Measurements from ENCODE around the gene ATP10A. TPM values are rescaled to one million over a fixed set of nuclear protein-coding genes. Genes with fewer than 3 reads are reported as not detected.

ATP10A gene
- total RNA-seq, 1 experiment from 2014 or later = not detected

GRCh38 chr15:25686780-25687179 is 176.3 kb downstream of the ATP10A start:
- no peaks in the 10 kb centered on the region for H3K9me3 Mint-ChIP-seq (ENCODE audit: unreplicated experiment)

GRCh38 chr15:25684521-25685431 is 178.4 kb downstream of the ATP10A start:
- DNase-seq = no peak
- Mint-ChIP-seq H3K36me3 (ENCODE audit: insufficient read depth, unreplicated experiment) (peaks cover 6% of the 10 kb centered on the region), H3K4me1 (ENCODE audit: low read depth, unreplicated experiment) (peaks cover 6% of the 10 kb centered on the region), H3K4me3 (ENCODE audit: unreplicated experiment) (no peak overlapping the region), H3K27ac (ENCODE audit: unreplicated experiment) (no peak overlapping the region), H3K9me3 (ENCODE audit: unreplicated experiment) (no peaks in the 10 kb centered on the region), H3K27me3 (ENCODE audit: insufficient read depth, unreplicated experiment) (no peaks in the 10 kb centered on the region)
- H3K36me3 ChIP-seq (ENCODE audit: control insufficient read depth, insufficient read depth, low read length) = no peaks in the 10 kb centered on the region
- POLR2A ChIA-PET = no interaction called here
- H3K4me3 ChIP-seq (ENCODE audit: low read depth, low read length) = no peak overlapping the region
- CTCF ChIA-PET = interaction anchor here (1.2 to 1.3 kb wide), 2 partner anchors 25 to 176 kb away, joined by 3 to 4 read pairs; no protein-coding TSS in a partner anchor
- intact Hi-C loops (cut with micrococcal nuclease; ENCODE audit: unreplicated experiment) = no loop called here
- no peaks in the 10 kb centered on the region for H3K27me3 ChIP-seq (replicated peaks; ENCODE audit: control insufficient read depth, insufficient read depth, low read length)
- H3K9me3 ChIP-seq = 0 out of 2 replicates have a peak, but pooled peaks cover 2% of the 10 kb centered on the region
- H3K4me1 ChIP-seq = peaks cover 10% of the 10 kb centered on the region
- TF ChIP-seq, protein P1, sequence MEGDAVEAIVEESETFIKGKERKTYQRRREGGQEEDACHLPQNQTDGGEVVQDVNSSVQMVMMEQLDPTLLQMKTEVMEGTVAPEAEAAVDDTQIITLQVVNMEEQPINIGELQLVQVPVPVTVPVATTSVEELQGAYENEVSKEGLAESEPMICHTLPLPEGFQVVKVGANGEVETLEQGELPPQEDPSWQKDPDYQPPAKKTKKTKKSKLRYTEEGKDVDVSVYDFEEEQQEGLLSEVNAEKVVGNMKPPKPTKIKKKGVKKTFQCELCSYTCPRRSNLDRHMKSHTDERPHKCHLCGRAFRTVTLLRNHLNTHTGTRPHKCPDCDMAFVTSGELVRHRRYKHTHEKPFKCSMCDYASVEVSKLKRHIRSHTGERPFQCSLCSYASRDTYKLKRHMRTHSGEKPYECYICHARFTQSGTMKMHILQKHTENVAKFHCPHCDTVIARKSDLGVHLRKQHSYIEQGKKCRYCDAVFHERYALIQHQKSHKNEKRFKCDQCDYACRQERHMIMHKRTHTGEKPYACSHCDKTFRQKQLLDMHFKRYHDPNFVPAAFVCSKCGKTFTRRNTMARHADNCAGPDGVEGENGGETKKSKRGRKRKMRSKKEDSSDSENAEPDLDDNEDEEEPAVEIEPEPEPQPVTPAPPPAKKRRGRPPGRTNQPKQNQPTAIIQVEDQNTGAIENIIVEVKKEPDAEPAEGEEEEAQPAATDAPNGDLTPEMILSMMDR (IDR thresholded peaks at IDR 0.05; ENCODE audit: insufficient read depth in 1 of 2, low read depth in 1 of 2, low read length in 1 of 2, severe bottlenecking in 1 of 2, unreplicated experiment in 1 of 2) = no peak
- BruUV-seq (replicated peaks) = no TSS peak

More at GRCh38 chr15:25686780-25687179, 176.3 kb downstream of the ATP10A start:
- Histone ChIP-seq H3K4me3 (ENCODE audit: low read depth, low read length) (no peak overlapping the region), H3K36me3 (ENCODE audit: control insufficient read depth, insufficient read depth, low read length) (no peaks in the 10 kb centered on the region), H3K4me1 (peaks cover 10% of the 10 kb centered on the region), H3K9me3 (0 out of 2 replicates have a peak, but pooled peaks cover 2% of the 10 kb centered on the region), H3K27me3 (replicated peaks; ENCODE audit: control insufficient read depth, insufficient read depth, low read length) (no peaks in the 10 kb centered on the region)
- TF ChIP-seq, protein P1 (IDR thresholded peaks at IDR 0.05; ENCODE audit: insufficient read depth in 1 of 2, low read depth in 1 of 2, low read length in 1 of 2, severe bottlenecking in 1 of 2, unreplicated experiment in 1 of 2) = no peak
- H3K27ac Mint-ChIP-seq (ENCODE audit: unreplicated experiment) = no peak overlapping the region
- no peaks in the 10 kb centered on the region for H3K27me3 Mint-ChIP-seq (ENCODE audit: insufficient read depth, unreplicated experiment)
- POLR2A ChIA-PET = no interaction called here
- CTCF ChIA-PET = no interaction called here
- peaks cover 12% of the 10 kb centered on the region for H3K4me1 Mint-ChIP-seq (ENCODE audit: low read depth, unreplicated experiment)
- H3K4me3 Mint-ChIP-seq (ENCODE audit: unreplicated experiment) = no peak overlapping the region
- BruUV-seq (replicated peaks) = no TSS peak
- intact Hi-C loops (cut with micrococcal nuclease; ENCODE audit: unreplicated experiment) = no loop called here
- peaks cover 6% of the 10 kb centered on the region for H3K36me3 Mint-ChIP-seq (ENCODE audit: insufficient read depth, unreplicated experiment)
- no peak for DNase-seq

DNA sequence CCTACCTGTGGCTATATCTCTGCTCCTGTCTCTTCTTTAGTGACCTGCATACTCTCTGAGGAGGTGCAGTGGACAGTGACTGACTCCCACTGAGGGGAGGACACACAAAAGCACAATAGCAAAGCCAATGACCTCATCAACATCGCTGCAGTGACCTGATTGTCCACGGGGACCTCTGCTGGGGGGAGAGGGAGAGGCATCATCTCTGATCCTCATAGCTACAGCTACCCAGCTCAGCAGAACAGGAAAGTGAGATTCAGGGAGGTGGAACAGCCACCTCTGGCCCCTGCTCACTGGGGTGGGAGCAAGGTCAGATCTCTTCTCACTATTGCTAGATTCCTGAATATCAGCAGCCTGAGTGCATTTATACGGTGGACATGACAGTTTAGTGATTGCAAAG is 179.2 kb downstream of the ATP10A start:
- Histone ChIP-seq H3K36me3 (ENCODE audit: control insufficient read depth, insufficient read depth, low read length) (no peaks in the 10 kb centered on the region), H3K4me1 (peaks cover 10% of the 10 kb centered on the region), H3K9me3 (0 out of 2 replicates have a peak, but pooled peaks cover 2% of the 10 kb centered on the region), H3K27me3 (replicated peaks; ENCODE audit: control insufficient read depth, insufficient read depth, low read length) (no peaks in the 10 kb centered on the region), H3K4me3 (ENCODE audit: low read depth, low read length) (no peak overlapping the region)
- no peak overlapping the region for H3K4me3 Mint-ChIP-seq (ENCODE audit: unreplicated experiment)
- intact Hi-C loops (cut with micrococcal nuclease; ENCODE audit: unreplicated experiment) = no loop called here
- TF ChIP-seq, protein P1 (IDR thresholded peaks at IDR 0.05; ENCODE audit: insufficient read depth in 1 of 2, low read depth in 1 of 2, low read length in 1 of 2, severe bottlenecking in 1 of 2, unreplicated experiment in 1 of 2) = no peak
- no peaks in the 10 kb centered on the region for H3K36me3 Mint-ChIP-seq (ENCODE audit: insufficient read depth, unreplicated experiment)
- no peak overlapping the region for H3K27ac Mint-ChIP-seq (ENCODE audit: unreplicated experiment)
- H3K27me3 Mint-ChIP-seq (ENCODE audit: insufficient read depth, unreplicated experiment) = no peaks in the 10 kb centered on the region
- H3K9me3 Mint-ChIP-seq (ENCODE audit: unreplicated experiment) = no peaks in the 10 kb centered on the region
- BruUV-seq (replicated peaks) = no TSS peak
- DNase-seq = no peak
- CTCF ChIA-PET = interaction anchor here (1.2 to 1.3 kb wide), 2 partner anchors 26 to 175 kb away, joined by 3 to 4 read pairs; no protein-coding TSS in a partner anchor
- peaks cover 6% of the 10 kb centered on the region for H3K4me1 Mint-ChIP-seq (ENCODE audit: low read depth, unreplicated experiment)
- POLR2A ChIA-PET = no interaction called here

Measured in Caco-2 (cell line).